Panc1 (cell line): Measurements from ENCODE around the gene NFILZ. TPM values are rescaled to one million over a fixed set of nuclear protein-coding genes. Genes with fewer than 3 reads are reported as not detected.

Experiments
- ATAC-seq: fragments of 200-7000 bp; cut with Tn5 transposase; 2 replicates; pipeline ENCODE4 v1.9.1; 2020; ENCODE audit warnings: mild to moderate bottlenecking, moderate library complexity
- BruUV-seq: library from RNA; stranded (reverse); fragments of 400-500 nt; replicated peaks from 2 replicates; lab custom pipeline; 2021; lab: Mats Ljungman, UMichigan
- CTCF ChIA-PET: fragments of 300-600 bp; sonication (Branson Sonifier 250); formaldehyde crosslinking; loops from one replicate; lab custom pipeline; 2022; ENCODE audit warnings: antibody characterized with exemption; lab: Charles Lee
- POLR2A ChIA-PET: fragments of 300-600 bp; sonication (Branson Sonifier 250); formaldehyde crosslinking; loops from one replicate; lab custom pipeline; 2022; ENCODE audit warnings: antibody characterized with exemption; lab: Charles Lee
- DNase-seq: peaks from one replicate; pipeline ENCODE4 v3.0.0-alpha.2; 2010; ENCODE audit warnings: low read depth, low spot score
- H3K27ac ChIP-seq: 2 replicates; pipeline ENCODE4 v1.5.1; 2011; ENCODE audit warnings: mild to moderate bottlenecking, low read length, inconsistent platforms
- H3K27me3 ChIP-seq: fragments of 200-500 bp; sonication (Bioruptor generic); 2 replicates; pipeline ENCODE4 v1.6.0; 2014; ENCODE audit warnings: low read length, inconsistent platforms; ENCODE audit not compliant: control insufficient read depth, insufficient read depth
- H3K36me3 ChIP-seq: fragments of 200-500 bp; sonication (Bioruptor generic); 2 replicates; pipeline ENCODE4 v1.5.1; 2014; ENCODE audit warnings: inconsistent platforms, mild to moderate bottlenecking, low read length, moderate library complexity; ENCODE audit not compliant: control insufficient read depth, insufficient read depth
- H3K4me1 ChIP-seq: 2 replicates; pipeline ENCODE4 v1.5.1; 2011; ENCODE audit warnings: inconsistent platforms, mild to moderate bottlenecking, low read length, moderate library complexity; ENCODE audit not compliant: control insufficient read depth, insufficient read depth
- H3K4me3 ChIP-seq, 2 experiments: 2 replicates each; pipeline ENCODE4 v1.5.1; 2011 to 2012; ENCODE audit warnings: low read depth in 2 of 2, low read length in 2 of 2, mild to moderate bottlenecking in 2 of 2, inconsistent platforms in 1 of 2, moderate library complexity in 1 of 2
- H3K9me3 ChIP-seq: fragments of 200-500 bp; sonication (Bioruptor generic); 2 replicates; pipeline ENCODE4 v1.5.1; 2014; ENCODE audit warnings: low read depth, mild to moderate bottlenecking, inconsistent platforms, low read length, moderate library complexity; ENCODE audit not compliant: control insufficient read depth, insufficient read depth
- CTCF ChIP-seq: fragments of 450-650 bp; IDR thresholded peaks from 2 replicates; pipeline ENCODE4 v1.5.1; 2017; ENCODE audit warnings: mild to moderate bottlenecking
- POLR2AphosphoS5 ChIP-seq: IDR thresholded peaks from 2 replicates; pipeline ENCODE4 v1.6.1; 2012; ENCODE audit warnings: mild to moderate bottlenecking, low read depth, low read length, moderate library complexity
- REST ChIP-seq, 2 experiments: IDR thresholded peaks; 2 replicates each; pipeline ENCODE4 v1.6.1; 2011 to 2012; ENCODE audit warnings: low read depth in 2 of 2, control low read depth in 1 of 2, low read length in 1 of 2, mild to moderate bottlenecking in 1 of 2, moderate library complexity in 1 of 2; ENCODE audit not compliant: insufficient read depth in 1 of 2
- SIN3A ChIP-seq: IDR thresholded peaks from 2 replicates; pipeline ENCODE4 v1.6.1; 2012; ENCODE audit warnings: low read depth, mild to moderate bottlenecking, low read length, moderate library complexity, borderline replicate concordance; ENCODE audit not compliant: insufficient read depth
- TCF7L2 ChIP-seq: IDR thresholded peaks from 2 replicates; pipeline ENCODE4 v1.6.1; 2011; ENCODE audit warnings: mild to moderate bottlenecking, low read depth, low read length, inconsistent platforms
- in situ Hi-C: cut with HindIII; loops from 2 replicates; pipeline ENCODE4 v1.10.0; 2016; ENCODE audit warnings: low sequenced_read_pairs, low pct_unique_long_range_greater_than_20kb
- intact Hi-C: fragments of 100-400 bp; cut with micrococcal nuclease; formaldehyde crosslinking; loops from one replicate; pipeline ENCODE4 v1.10.0; 2022; ENCODE audit not compliant: unreplicated experiment
- total RNA-seq: library from RNA; stranded (reverse); gene quantifications from one replicate; pipeline ENCODE4 v1.2.1, GENCODE V29; 2021; ENCODE audit not compliant: unreplicated experiment

The NFILZ gene
- total RNA-seq, 1 experiment from 2014 or later, result not detected

GRCh38 chr19:8610041-8610935 lies 20.1 kb upstream of the NFILZ start, which contains the start of gene ADAMTS10:
ADAMTS10 (minus strand) TSS chr19:8610715; CDS start chr19:8605710, 5,005 bp downstream.
- ChIA-PET POLR2A (no interaction called here), CTCF (no interaction called here)
- H3K4me3 ChIP-seq, result peak within 1 kb of the TSS; percentile 42 to 76
- H3K9me3 ChIP-seq, result no peaks in the 10 kb centered on the region
- in situ Hi-C loops (no loop called here), intact Hi-C loops (no loop called here)
- no peaks in the 10 kb centered on the region for H3K27me3 ChIP-seq
- peak within 1 kb of the TSS; percentile 79 for H3K27ac ChIP-seq
- ATAC-seq (peak; percentile 27; the same call in 1 of the 2 replicates), DNase-seq (no peak)
- no peaks in the 10 kb centered on the region for H3K36me3 ChIP-seq
- TF ChIP-seq TCF7L2, result no peak
- no peak for TF ChIP-seq SIN3A
- TF ChIP-seq REST (IDR thresholded peaks at IDR 0.05; ENCODE audit: insufficient read depth in 1 of 2, low read depth in 2 of 2, low read length in 1 of 2), result no peak
- no peak for TF ChIP-seq POLR2AphosphoS5
- TF ChIP-seq CTCF, result no peak
- peaks cover 12% of the 10 kb centered on the region for H3K4me1 ChIP-seq
- BruUV-seq, result no TSS peak

GRCh38 chr19:8610936-8611300 lies 19.5 kb upstream of the NFILZ start:
- H3K4me3 ChIP-seq, result peak overlapping the region in 1 of 2 experiments; percentile 42; a peak in 1 of 4 replicates
- ChIA-PET POLR2A (no interaction called here), CTCF (no interaction called here)
- intact Hi-C loops, result no loop called here
- no peaks in the 10 kb centered on the region for H3K9me3 ChIP-seq
- no peak overlapping the region for H3K27ac ChIP-seq
- ATAC-seq (no peak), DNase-seq (no peak)
- no TSS peak for BruUV-seq
- in situ Hi-C loops, result no loop called here
- no peaks in the 10 kb centered on the region for H3K27me3 ChIP-seq
- H3K36me3 ChIP-seq, result no peaks in the 10 kb centered on the region
- no peak for TF ChIP-seq POLR2AphosphoS5
- TF ChIP-seq CTCF, result no peak
- TF ChIP-seq TCF7L2, result no peak
- no peak for TF ChIP-seq REST (IDR thresholded peaks at IDR 0.05; ENCODE audit: insufficient read depth in 1 of 2, low read depth in 2 of 2, low read length in 1 of 2)
- no peak for TF ChIP-seq SIN3A
- H3K4me1 ChIP-seq, result peaks cover 12% of the 10 kb centered on the region
